ENCODE data around the gene LRMDA.

Gene LRMDA

DNA sequence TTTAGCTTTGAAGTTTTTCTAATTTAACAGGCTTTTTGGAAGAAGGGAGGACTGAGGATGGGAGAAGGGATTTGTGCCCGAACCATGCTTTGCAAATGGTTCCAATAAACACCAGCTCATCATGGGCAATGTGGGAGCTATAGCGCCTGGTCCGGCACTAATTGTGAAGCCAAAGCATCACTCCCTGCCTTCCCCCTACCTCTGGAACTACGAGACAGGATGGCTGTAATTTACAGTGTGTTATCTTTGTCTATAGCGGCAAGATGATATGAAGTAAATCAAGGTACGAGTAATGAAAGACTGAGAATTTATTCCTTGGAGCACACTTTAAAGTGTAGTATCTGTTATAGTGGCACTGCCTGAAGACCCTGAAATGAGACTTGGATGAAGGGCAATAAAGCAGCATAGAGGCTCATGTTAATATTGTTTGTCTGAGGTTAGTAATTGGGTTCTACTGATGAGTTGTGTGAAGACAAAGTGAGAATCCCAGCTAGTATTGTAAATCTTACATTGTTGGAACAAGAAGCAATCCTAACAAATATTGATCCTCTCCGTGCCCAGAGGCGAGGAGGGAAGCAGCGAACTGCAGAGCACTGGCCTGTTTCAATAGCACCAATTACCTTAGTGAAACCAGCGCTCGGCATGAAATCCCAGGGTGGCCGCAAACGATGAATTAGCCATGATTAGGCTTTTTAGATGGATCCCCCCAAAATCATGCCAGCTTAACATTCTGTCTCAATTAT is 507.1 kb downstream of the LRMDA start:
- DNase-seq = no peak

DNA sequence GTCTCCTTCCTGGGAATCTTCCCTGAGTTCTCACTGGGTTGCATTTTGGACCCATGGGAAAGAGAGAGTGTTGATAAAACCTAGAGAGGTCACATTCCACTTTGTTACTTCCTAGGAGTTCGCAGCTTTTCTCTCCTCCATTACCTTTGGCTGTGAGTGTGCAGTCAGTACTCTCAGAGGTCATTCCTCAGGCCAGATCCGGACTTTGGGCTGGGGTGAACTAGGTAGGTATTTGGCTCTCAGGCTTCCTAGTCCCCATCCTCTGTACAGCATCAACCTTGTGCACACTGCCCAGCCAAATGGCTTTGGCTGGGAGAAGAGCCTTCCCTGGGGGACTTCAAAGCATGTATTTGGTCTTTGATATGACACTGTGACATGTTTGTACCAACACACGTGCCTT is 508.1 kb downstream of the LRMDA start:
- DNase-seq = no peak

DNA sequence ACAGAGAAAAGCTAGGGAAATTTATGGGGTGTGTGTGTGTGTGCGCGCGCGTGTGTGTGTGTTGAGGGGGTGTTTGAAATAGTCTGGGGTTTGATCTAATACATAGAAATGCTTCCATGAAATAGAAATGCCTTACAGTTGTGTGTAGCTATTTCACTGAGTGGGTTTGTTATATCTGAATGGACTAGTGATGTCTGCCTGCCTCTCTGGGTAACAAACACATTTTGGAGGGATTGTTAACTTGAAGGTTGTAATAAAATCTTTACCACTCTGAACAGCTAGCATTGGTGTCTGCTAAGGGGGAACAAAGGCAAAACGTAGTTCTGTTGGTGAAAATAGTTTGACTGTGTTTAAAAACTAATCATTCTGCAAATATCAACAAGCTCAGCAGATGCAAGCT is 509.3 kb downstream of the LRMDA start:
- no peak for DNase-seq

DNA sequence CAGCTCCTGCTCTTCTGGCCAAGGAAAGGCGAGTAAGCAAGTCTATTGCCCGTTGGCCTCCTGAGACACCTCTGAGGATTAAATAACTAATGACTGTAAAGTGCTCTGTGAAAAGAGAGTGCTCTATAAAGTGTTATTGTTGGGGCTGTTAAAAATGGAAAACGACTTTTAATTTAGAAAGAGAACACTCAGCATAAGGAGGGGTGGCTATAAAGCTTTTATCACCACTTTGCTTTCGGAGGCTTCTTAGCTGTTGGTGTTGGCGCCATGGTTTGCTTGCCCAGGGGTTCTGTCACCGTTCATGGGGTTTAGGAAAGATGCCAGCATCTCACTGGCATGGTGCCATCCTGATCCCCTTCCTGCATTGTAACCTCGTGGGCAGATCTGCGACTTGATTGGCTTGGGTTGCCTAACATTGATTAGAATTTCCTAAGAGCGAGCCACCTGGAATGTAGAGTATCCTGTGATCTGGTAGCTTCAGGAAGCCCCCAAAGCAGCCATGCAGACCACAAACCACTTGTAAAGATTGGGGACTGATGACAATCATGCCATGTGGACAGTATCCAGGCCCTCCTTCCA is 509.9 kb downstream of the LRMDA start:
- peak; percentile 50 for DNase-seq

DNA sequence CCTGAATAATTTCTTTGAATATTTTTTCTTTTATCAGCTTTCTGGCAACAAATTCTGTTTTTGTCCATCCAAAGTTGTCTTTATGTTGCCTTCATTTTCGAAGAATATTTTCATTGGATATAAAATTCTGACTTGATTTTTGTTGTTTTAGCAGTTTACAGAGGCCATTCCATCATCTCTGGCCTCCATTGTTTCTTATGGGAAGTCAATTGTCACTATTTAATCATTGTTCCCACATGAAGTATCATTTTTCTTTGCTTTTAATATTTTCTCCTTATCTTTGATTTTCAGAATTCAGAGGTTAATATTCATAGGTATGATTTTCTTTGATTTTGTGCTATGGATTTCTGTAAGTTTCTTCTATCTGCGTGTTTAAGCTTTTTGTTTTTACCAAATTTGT is 512.6 kb downstream of the LRMDA start:
- no peak for DNase-seq

DNA sequence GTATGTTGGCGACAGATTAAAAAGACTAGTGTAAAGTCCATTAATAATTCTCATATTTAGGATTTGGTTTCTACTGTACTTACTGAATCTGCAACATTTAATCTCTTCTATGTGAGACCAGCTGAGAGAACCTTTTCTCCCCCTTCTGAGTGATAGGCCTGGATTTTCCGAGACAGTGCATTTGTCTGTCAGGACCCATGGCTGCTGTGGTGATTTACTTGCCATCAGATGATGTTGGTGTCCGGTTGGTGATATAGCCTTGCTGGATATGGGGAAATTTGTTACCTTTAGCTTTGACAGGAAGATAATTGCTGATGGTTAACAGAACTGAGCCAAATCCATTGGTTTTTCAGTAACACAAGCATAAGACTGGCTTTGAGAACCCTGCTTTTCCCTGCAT is 517.2 kb downstream of the LRMDA start:
- DNase-seq = no peak

DNA sequence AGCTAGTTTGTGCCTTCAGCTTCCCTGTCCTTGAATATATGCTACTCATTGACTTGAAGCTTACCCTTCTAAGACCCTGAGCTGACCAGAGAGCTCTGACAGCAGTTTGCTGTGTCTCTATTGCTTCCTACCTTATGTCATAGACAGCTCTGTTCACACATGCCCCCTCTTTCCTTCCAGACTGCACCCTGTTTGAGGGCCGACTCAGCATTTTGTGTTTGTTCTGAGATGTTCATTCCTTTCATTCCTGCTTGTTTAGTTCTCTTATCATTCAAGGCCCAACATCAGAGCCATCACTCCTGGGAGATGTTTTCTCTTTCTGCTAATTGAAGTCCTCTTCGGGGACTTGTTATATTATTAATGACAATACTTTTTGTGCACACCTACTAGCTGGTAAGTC is 518.9 kb downstream of the LRMDA start:
- DNase-seq = no peak

DNA sequence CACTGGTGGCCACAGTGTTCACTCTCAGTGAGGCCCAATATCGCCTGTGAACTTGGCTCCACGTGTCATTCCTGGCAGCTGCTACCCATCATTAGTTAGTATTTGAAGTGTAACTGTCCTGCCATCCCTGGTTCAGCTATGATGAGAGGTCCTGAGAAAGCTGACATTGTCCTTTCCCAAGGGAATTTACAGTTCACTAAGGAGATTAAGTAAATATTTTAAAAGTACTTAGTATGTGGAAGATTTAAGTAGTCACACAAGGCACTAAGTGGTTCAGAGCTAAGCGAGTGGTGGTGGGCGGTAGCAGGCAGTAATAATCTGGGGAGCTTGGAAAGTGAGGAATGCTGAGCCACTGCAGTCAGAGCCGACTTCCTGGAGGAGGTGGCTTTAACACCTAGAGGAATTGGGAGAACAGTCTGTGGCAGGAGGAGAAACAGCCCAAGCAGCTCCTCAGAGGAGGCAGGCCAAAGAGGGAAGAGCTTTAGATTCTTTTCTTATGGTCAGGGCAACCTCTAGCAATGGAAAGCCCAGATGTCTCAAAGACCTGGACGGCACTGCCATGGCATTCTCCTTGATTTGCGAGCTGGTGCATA is 519.7 kb downstream of the LRMDA start:
- peak; percentile 4 for DNase-seq

DNA sequence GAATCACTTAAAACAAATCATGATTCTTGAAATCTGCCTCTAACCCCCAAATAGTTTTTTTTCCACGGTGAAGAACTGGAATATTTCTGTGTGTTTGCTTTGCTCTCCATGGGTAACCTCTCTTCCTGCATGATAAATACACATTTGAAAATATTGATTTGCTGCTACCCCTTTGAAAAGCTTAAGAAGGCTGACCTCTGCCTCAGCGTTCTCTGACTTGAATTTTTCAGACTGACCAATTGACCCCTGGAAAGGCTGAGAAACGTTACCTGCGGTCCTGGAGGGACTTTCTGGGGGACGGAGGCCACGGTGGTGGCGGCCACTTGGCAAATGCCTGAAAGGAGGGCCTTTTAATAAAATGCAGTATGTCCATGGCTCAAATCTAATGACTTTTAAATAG is 520.2 kb downstream of the LRMDA start:
- DNase-seq = no peak

DNA sequence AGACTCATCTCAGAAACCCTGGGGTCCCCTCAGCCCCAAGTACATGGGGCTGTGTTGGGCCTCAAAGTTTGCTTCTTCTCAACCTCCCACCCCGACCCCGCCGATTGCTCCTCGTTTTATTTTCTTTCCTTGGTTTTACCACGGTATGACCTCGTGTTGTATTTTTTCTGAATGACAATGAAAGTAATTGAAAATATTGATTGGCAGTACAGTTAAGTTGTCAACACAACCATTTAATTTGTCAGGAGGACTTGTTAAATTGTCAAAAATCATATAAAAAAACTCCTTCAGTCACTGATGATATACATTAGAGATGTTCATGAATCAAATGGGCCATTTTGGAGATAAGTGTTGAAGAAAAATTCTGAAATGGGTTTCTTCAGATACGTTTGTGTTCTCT is 520.7 kb downstream of the LRMDA start:
- DNase-seq = no peak

DNA sequence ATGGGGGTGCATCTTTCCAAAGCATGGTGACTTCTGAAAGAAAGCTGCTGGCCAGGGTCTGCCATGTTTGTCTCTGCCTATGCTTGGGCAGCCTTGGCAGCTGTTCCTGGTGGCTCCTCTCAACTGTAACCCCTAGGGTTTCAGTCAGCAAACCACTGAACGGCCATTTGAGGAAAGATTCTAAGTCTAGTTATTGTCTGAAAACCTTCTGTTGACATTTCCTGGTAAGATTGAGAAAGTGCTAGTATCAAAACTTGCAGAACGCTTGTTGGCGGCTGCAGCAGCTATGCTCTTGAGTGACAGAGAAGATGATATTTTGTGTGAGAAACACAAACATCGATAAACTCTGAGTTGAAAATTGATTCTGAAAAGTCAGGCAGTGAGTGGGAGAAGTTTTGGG is 523.1 kb downstream of the LRMDA start:
- DNase-seq = no peak

DNA sequence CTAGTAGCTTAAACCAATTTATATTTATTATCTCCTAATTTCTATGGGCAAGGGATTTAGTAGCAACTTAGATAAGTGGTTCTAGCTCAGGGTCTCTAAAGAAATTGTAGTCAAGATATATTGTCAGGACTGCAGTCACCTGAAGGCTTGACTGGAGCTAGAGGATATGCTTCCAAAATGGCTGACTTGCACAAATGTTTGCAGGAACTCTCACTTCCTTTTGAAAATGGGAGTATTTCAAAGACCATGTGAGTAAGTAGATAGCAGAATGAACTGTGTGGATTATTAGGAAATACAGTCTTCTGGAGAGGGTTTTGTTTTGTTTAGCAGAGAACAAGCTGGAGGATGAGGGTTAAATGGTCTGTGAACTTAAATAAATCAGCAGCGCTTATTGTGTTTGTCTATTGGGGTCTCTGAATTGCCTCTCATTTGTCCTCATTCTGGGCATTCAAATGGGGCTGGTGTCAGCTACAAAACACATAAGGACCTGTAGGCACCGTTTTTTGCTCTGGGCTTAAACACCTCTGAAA is 524.6 kb downstream of the LRMDA start:
- no peak for DNase-seq

DNA sequence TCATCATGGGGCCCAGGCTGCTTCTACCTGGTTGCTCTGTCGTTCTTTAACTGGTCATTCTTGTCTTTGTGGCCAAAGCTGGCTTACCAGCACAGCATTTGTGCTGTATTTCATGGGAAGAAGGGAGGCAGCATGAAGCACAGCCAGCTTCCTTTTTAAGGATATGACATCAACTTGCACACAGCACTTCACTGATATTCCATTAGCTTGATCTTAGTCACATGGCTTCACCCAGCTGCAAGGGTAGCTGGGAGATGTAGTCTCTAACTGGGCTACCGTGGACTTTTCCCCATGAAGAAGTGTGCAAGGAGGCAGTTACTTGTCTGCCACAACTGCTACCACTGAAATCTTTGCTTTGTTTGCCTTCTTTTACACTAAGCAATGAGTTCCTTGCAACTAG is 525.2 kb downstream of the LRMDA start:
- peak; percentile 8 for DNase-seq

DNA sequence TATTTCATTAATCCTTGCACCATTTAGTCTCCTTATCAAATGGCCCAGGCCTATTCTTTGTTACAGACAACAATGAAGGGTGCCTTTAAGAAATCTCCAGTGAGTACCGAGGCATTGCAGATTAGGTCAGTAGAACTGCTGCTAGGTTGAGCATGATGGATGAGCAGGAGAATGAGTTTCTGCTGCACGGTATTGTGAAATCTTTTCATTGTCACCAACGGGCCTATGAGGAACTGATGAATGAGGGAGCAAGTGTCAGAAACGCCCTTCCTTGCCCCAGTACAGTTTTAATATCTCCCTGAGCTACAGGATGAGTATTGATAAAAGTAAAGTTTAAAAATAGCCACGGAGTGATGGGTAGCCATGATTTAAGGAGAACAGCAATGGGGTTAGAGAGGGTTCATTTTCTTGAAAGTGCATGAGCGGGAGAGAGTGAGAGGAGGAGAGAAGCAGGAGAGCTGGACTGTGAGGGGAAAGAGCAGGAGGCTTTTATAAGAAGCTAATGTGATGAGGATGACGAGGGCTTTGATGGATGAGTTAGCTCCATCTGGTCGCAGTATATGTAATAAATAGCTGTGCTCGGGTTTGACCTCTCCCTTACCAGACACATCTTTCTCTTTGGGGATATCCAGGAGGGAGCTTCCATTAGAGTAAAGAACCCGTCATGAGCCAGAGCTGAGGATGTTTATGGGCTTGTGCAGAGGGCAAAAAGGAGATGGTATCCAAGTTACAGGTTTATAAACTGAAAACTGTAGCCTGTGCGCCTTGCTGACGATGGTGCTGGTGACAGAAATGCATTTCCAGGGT is 526.1 kb downstream of the LRMDA start:
- peak; percentile 58 for DNase-seq

DNA sequence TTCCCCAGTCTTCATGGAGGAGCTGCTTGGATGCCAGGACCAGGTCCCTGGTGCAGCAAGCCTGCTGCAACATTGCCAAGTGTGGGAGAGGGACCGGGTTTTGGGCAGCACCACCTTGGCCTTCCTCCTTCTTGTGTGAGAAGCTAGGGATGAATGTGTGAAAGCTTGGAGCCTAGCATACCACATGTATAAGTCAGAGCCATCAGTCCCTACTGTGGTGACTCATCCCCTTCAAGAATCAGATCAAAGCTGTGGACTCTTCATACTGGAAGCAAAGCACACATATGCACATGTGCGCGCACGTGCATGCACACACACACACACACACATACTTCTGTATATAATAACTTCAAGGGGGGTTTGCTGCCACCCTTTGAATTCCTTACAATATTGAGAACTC is 527.8 kb downstream of the LRMDA start:
- DNase-seq = no peak

DNA sequence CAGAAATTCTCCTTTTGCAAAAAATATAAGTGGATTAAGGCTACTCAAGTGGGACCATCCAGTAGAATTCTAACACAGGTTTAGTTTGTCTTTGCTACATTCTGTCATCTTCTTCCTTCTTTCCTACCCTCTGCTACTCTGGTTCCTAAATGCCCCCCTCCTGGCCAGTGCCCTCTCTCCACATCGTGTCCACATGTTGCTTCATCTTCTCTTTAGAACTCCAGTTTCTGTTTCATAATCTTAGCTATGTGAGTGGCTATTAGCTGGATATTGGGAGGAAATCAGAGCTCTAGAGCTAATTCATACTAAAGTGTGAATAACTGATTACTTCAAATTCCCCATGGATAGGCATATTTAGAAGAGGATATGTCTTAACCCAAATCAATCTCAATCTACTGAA is 528.5 kb downstream of the LRMDA start:
- DNase-seq = no peak

DNA sequence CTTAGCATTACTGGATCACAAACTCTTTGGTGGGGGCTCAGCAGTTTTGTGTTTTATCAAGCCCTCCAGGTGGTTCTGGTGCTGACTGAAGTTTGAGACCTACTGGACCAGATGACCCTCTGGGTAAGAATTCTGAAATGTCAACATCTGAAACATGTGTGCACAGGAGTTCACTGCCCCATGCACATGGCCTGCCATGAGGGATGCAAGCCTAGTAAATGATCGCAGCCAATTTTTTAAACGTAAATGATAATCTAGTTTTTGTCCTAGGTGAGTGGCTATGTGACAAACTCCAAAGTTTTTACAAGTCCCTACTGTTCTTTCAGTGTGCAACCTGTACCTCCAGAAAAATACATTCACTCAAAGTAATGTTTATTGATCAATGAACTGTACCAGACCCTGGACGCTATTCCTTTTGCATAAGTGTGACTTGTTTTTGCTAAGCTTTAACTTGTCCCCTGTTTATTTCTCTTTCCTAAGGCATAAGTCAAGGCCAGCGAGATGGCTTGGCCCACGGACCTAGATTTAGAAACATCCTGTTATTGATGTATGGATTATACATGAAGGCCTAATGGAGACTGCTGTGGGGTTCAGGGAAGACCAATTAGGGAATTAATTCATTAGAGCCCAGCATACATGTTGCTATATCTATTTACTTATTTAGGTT is 531.1 kb downstream of the LRMDA start:
- no peak for DNase-seq

DNA sequence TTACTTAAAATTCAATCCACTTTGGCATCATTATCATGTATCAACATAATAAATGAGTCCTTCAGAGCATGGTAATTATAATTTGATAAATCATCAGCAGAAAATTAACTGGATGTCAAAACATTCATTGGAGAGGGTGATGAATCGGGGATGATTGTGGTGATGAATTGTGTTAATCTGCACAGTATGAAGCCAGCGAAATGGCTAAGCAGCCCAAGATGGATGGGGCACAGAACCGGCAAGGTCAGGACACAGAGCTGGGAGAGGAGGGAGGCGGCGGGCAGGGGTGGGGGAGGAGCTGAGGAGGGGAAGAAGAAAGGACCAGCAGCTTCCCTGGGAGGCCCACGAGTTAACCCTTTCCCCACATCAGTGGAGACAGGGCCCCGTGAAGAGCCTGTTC is 536.1 kb downstream of the LRMDA start:
- peak; percentile 96 for DNase-seq

DNA sequence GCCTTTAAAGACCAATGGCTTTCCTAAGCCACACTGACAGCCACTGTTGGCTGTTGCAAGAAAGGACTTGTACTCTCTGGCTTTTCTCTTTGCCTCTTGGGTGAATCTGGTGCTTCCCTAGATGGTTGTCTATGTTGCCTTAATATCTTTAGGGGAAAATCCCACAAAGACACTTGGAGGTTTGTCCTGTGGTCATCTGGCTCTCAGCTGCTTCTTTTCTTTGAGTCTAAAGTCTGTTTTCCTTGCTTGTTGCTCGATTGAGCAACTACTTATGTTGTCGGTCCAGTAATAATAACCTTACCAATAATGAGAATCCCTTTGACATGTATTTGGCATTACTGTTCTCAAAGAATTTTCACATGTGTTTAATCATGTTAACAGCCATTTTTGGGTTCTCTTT is 537.6 kb downstream of the LRMDA start:
- no peak for DNase-seq

DNA sequence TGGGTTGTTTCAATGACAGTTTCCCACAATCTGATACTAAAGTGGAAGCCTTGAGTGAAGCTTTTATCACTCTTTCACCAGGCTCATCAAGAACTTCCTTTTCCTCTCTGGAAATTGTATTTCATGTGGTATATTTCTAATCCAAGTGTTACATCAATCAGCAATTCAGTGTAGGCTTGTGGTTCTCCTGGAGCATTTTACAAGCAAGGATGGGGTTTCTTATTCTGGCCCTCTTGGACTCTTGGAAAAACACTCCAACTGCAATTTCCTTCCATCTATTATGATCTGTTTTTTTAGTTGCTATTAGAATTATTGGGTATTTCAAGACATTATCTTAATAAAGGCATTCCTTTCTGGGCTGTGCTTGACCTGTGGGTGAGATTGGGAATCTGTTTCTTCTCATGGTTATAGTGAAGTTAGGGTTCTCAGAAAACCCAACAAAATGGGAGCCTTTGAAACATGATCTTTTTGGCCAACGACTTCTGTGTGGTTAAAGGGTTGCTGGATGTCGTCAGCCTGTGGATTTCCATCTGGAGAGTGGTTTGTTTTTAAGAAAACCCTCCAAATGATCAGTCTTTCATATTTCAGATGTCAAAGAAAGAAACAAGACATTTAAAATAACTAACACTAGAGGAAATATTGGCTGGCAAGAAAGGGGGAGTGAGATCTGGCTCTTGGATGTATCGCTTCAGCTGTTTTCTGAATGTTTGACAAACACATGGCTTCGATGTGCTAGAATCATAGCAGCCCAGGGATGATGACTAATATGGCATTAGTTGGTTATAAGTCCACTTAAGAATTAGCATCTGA is 540.2 kb downstream of the LRMDA start:
- DNase-seq = no peak

DNA sequence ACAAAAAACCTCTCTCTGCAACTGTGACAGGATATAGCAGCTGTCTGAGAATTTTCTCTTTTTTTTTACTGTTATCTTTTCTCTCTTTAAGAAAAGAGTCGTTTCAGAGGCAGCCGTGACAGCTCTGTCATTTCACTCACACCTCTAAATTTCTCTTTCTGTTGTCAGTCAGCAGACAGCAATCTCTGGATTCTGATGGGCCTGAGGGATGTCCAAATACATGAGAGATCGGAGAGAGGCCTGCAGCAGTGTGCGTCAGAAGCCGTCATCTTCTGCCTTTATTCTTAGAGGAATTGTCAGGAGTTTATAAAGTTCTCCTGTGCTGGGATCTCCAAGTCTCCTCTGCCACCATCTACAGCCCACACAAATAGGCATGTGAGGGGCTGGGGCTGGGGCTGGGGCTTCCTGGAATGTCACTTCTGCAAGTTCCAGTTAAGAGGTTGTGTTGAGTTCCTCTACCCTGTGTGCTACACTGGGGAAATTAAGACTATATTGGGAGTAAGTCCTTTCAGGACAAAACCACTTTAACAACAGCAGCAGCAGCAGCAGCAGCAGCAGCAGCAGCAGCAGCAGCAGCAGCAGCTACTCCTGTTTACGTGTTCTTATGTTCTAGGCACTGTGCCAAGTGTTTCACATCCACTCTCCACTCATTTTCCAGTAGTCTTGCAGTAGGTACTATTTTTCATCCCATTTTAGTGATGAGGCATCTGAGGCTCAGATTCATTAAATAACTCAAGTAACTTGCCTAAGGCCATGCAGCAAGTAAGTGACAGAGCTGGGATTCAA is 541.3 kb downstream of the LRMDA start:
- peak; percentile 71 for DNase-seq
